Immature natural killer cell (primary cell): ENCODE results near the gene SLIT3. TPM values are rescaled to one million over a fixed set of nuclear protein-coding genes. Genes with fewer than 3 reads are reported as not detected.
"Not testable (repeated sequence)": the region's sequence is repeated elsewhere in the genome, so short reads cannot be mapped to it uniquely, and the experiment has no call there.

Experiments used
- DNase-seq, 3 donors: peaks; one replicate each; pipeline ENCODE4 v3.0.0; 2022; ENCODE audit warnings: mixed read lengths in 1 of 3
- H3K27ac Mint-ChIP-seq, 6 donors: one replicate each; pipeline ENCODE4 v1.8.0; 2020; ENCODE audit warnings: mixed read lengths in 6 of 6, mild to moderate bottlenecking in 5 of 6, inconsistent platforms in 4 of 6, moderate library complexity in 3 of 6
- H3K27me3 Mint-ChIP-seq, 3 donors: one replicate each; pipeline ENCODE4 v1.8.0; 2020 to 2021; ENCODE audit warnings: low read depth in 3 of 3, mild to moderate bottlenecking in 3 of 3, mixed read lengths in 3 of 3, moderate library complexity in 3 of 3, inconsistent platforms in 1 of 3
- H3K36me3 Mint-ChIP-seq, 3 donors: one replicate each; pipeline ENCODE4 v1.8.0; 2020; ENCODE audit warnings: mixed read lengths in 3 of 3, inconsistent platforms in 2 of 3, mild to moderate bottlenecking in 2 of 3
- H3K4me1 Mint-ChIP-seq, 2 donors: one replicate each; pipeline ENCODE4 v1.8.0; 2020; ENCODE audit warnings: inconsistent platforms in 2 of 2, mild to moderate bottlenecking in 2 of 2, mixed read lengths in 2 of 2, moderate library complexity in 1 of 2
- H3K4me3 Mint-ChIP-seq, 5 donors: one replicate each; pipeline ENCODE4 v1.8.0; 2020; ENCODE audit warnings: mild to moderate bottlenecking in 5 of 5, mixed read lengths in 5 of 5, inconsistent platforms in 3 of 5, moderate library complexity in 3 of 5
- H3K9me3 Mint-ChIP-seq, 6 donors: one replicate each; pipeline ENCODE4 v1.8.0; 2020; ENCODE audit warnings: mild to moderate bottlenecking in 6 of 6, mixed read lengths in 6 of 6, inconsistent platforms in 4 of 6, moderate library complexity in 3 of 6
- polyA plus RNA-seq, 3 donors: library from polyadenylated mRNA; unstranded; fragments of 300-500 nt; fragmentation: Illumina TruSeq; gene quantifications; one replicate each; pipeline ENCODE4 v1.2.3, GENCODE V29; 2021

Gene SLIT3
- polyA plus RNA-seq, 3 donors from 2014 or later, result 0.47 to 0.90 TPM; not detected in 1

- not testable (repeated sequence) for H3K4me3 Mint-ChIP-seq, DNase-seq, H3K36me3 Mint-ChIP-seq, H3K27ac Mint-ChIP-seq
- peaks cover 4 to 13% of the 10 kb centered on the region in 2 donors for H3K4me1 Mint-ChIP-seq
- H3K9me3 Mint-ChIP-seq, result peaks cover 0 to 10% (median 8%) of the 10 kb centered on the region in 6 donors
- H3K27me3 Mint-ChIP-seq, result peaks cover 2 to 12% (median 6%) of the 10 kb centered on the region in 3 donors
Observed at GRCh38 chr5:168742311-168742710, 558.6 kb downstream of the SLIT3 start.

GRCh38 chr5:168740811-168741213 is 560.1 kb downstream of the SLIT3 start:
- Mint-ChIP-seq H3K4me3 (no peak overlapping the region), H3K36me3 (no peaks in the 10 kb centered on the region), H3K9me3 (peaks cover 0 to 4% (median 3%) of the 10 kb centered on the region in 6 donors)

GRCh38 chr5:168740092-168740800 is 560.7 kb downstream of the SLIT3 start:
- no peaks in the 10 kb centered on the region for H3K4me1 Mint-ChIP-seq
- H3K9me3 Mint-ChIP-seq, result no peaks in the 10 kb centered on the region
- no peak for DNase-seq
- peaks cover 0 to 3% (median 2%) of the 10 kb centered on the region in 3 donors for H3K27me3 Mint-ChIP-seq
- no peak overlapping the region for H3K27ac Mint-ChIP-seq
- H3K36me3 Mint-ChIP-seq, result no peaks in the 10 kb centered on the region
- H3K4me3 Mint-ChIP-seq, result no peak overlapping the region

More at GRCh38 chr5:168740811-168741213, 560.1 kb downstream of the SLIT3 start:
- DNase-seq, result no peak
- Mint-ChIP-seq H3K4me1 (peaks cover 0 to 4% of the 10 kb centered on the region in 2 donors), H3K27me3 (peaks cover 2% of the 10 kb centered on the region in 3 donors), H3K27ac (no peak overlapping the region)

- Mint-ChIP-seq H3K27ac (no peak overlapping the region), H3K9me3 (no peaks in the 10 kb centered on the region), H3K4me3 (no peak overlapping the region), H3K36me3 (no peaks in the 10 kb centered on the region), H3K4me1 (no peaks in the 10 kb centered on the region), H3K27me3 (peaks cover 0 to 5% (median 3%) of the 10 kb centered on the region in 3 donors)
- no peak for DNase-seq
Observed at GRCh38 chr5:168737066-168737465, 563.9 kb downstream of the SLIT3 start.

- no peaks in the 10 kb centered on the region for H3K9me3 Mint-ChIP-seq
- no peak overlapping the region for H3K27ac Mint-ChIP-seq
- H3K4me3 Mint-ChIP-seq, result no peak overlapping the region
- H3K27me3 Mint-ChIP-seq, result peaks cover under 1 to 4% (median 3%) of the 10 kb centered on the region in 3 donors
- no peak for DNase-seq
- H3K36me3 Mint-ChIP-seq, result no peaks in the 10 kb centered on the region
- H3K4me1 Mint-ChIP-seq, result no peaks in the 10 kb centered on the region
Observed at GRCh38 chr5:168736281-168736831, 564.6 kb downstream of the SLIT3 start.

GRCh38 chr5:168734620-168735300 is 566.2 kb downstream of the SLIT3 start:
- no peak for DNase-seq
- H3K9me3 Mint-ChIP-seq, result peaks cover 3 to 6% (median 5%) of the 10 kb centered on the region in 6 donors
- peaks cover 3 to 6% (median 5%) of the 10 kb centered on the region in 3 donors for H3K27me3 Mint-ChIP-seq
- H3K27ac Mint-ChIP-seq, result no peak overlapping the region
- no peak overlapping the region for H3K4me3 Mint-ChIP-seq
- peaks cover 0 to 3% (median 0%) of the 10 kb centered on the region in 3 donors for H3K36me3 Mint-ChIP-seq
- no peaks in the 10 kb centered on the region for H3K4me1 Mint-ChIP-seq

- H3K27me3 Mint-ChIP-seq, result peaks cover 3 to 6% (median 5%) of the 10 kb centered on the region in 3 donors
- H3K4me1 Mint-ChIP-seq, result no peaks in the 10 kb centered on the region
- no peak overlapping the region for H3K27ac Mint-ChIP-seq
- no peak for DNase-seq
- peaks cover 8 to 10% (median 9%) of the 10 kb centered on the region in 6 donors for H3K9me3 Mint-ChIP-seq
- H3K36me3 Mint-ChIP-seq, result peaks cover 0 to 3% (median 0%) of the 10 kb centered on the region in 3 donors
- H3K4me3 Mint-ChIP-seq, result no peak overlapping the region
Observed at GRCh38 chr5:168734119-168734518, 566.8 kb downstream of the SLIT3 start.

GRCh38 chr5:168728546-168729211 is 572.3 kb downstream of the SLIT3 start:
- no peaks in the 10 kb centered on the region for H3K4me1 Mint-ChIP-seq
- peaks cover 2 to 9% (median 4%) of the 10 kb centered on the region in 3 donors for H3K27me3 Mint-ChIP-seq
- no peak for DNase-seq
- no peak overlapping the region for H3K4me3 Mint-ChIP-seq
- no peak overlapping the region for H3K27ac Mint-ChIP-seq
- peaks cover 0 to 3% (median 0%) of the 10 kb centered on the region in 3 donors for H3K36me3 Mint-ChIP-seq
- H3K9me3 Mint-ChIP-seq, result peaks cover 18 to 30% (median 25%) of the 10 kb centered on the region in 6 donors

- peaks cover 2 to 9% (median 7%) of the 10 kb centered on the region in 3 donors for H3K27me3 Mint-ChIP-seq
- DNase-seq, result no peak
- no peak overlapping the region for H3K4me3 Mint-ChIP-seq
- H3K4me1 Mint-ChIP-seq, result no peaks in the 10 kb centered on the region
- H3K27ac Mint-ChIP-seq, result no peak overlapping the region
- peaks cover 18 to 30% (median 25%) of the 10 kb centered on the region in 6 donors for H3K9me3 Mint-ChIP-seq
- H3K36me3 Mint-ChIP-seq, result peaks cover 0 to 3% (median 0%) of the 10 kb centered on the region in 3 donors
Observed at GRCh38 chr5:168727547-168727946, 573.4 kb downstream of the SLIT3 start.

- no peak for DNase-seq
- Mint-ChIP-seq H3K36me3 (peaks cover 0 to 3% (median 0%) of the 10 kb centered on the region in 3 donors), H3K4me3 (no peak overlapping the region), H3K27ac (no peak overlapping the region), H3K4me1 (no peaks in the 10 kb centered on the region), H3K9me3 (peaks cover 18 to 30% (median 25%) of the 10 kb centered on the region in 6 donors), H3K27me3 (peaks cover 2 to 8% (median 7%) of the 10 kb centered on the region in 3 donors)
Observed at GRCh38 chr5:168726342-168726741, 574.6 kb downstream of the SLIT3 start.

- no peak for DNase-seq
- no peak overlapping the region for H3K4me3 Mint-ChIP-seq
- peaks cover 10 to 21% (median 16%) of the 10 kb centered on the region in 6 donors for H3K9me3 Mint-ChIP-seq
- H3K36me3 Mint-ChIP-seq, result no peaks in the 10 kb centered on the region
- H3K27ac Mint-ChIP-seq, result no peak overlapping the region
- peaks cover 0 to 9% (median 3%) of the 10 kb centered on the region in 3 donors for H3K27me3 Mint-ChIP-seq
- H3K4me1 Mint-ChIP-seq, result no peaks in the 10 kb centered on the region
Observed at GRCh38 chr5:168724227-168724626, 576.7 kb downstream of the SLIT3 start.

GRCh38 chr5:168723037-168723436 is 577.9 kb downstream of the SLIT3 start:
- peaks cover 1 to 11% (median 7%) of the 10 kb centered on the region in 6 donors for H3K9me3 Mint-ChIP-seq

GRCh38 chr5:168721966-168722365 is 579.0 kb downstream of the SLIT3 start:
- H3K27me3 Mint-ChIP-seq, result peaks cover 0 to 18% (median 4%) of the 10 kb centered on the region in 3 donors
- peaks cover 0 to under 1% (median 0%) of the 10 kb centered on the region in 6 donors for H3K9me3 Mint-ChIP-seq
- no peaks in the 10 kb centered on the region for H3K4me1 Mint-ChIP-seq
- DNase-seq, result no peak
- no peak overlapping the region for H3K27ac Mint-ChIP-seq
- no peaks in the 10 kb centered on the region for H3K36me3 Mint-ChIP-seq
- H3K4me3 Mint-ChIP-seq, result no peak overlapping the region

More at GRCh38 chr5:168723037-168723436, 577.9 kb downstream of the SLIT3 start:
- Mint-ChIP-seq H3K36me3 (no peaks in the 10 kb centered on the region), H3K27ac (no peak overlapping the region), H3K4me3 (no peak overlapping the region), H3K27me3 (peaks cover 0 to 15% (median 3%) of the 10 kb centered on the region in 3 donors), H3K4me1 (no peaks in the 10 kb centered on the region)
- no peak for DNase-seq
